ENCODE measurements around the gene KREMEN1.

DNA sequence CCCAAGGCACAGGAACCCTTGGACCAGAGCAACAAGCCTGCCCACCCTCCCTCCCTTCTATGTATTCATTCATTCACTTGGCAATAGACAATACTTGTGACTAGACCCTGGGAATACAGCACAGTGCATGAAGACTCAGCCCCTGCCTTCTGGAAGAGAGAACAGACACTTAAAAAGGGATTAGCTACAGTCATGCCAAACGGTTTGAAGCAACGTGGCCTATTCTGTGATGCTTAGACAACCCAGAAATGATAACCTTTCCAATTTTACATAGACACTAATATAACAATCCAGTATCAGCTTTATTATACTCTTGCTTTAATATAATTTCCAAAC lies 52.6 kb downstream of the KREMEN1 start:
- no peak for TF ChIP-seq BHLHE40 (IDR thresholded peaks at IDR 0.05; ENCODE audit: low read depth, low read length)
- TF ChIP-seq, protein P1, sequence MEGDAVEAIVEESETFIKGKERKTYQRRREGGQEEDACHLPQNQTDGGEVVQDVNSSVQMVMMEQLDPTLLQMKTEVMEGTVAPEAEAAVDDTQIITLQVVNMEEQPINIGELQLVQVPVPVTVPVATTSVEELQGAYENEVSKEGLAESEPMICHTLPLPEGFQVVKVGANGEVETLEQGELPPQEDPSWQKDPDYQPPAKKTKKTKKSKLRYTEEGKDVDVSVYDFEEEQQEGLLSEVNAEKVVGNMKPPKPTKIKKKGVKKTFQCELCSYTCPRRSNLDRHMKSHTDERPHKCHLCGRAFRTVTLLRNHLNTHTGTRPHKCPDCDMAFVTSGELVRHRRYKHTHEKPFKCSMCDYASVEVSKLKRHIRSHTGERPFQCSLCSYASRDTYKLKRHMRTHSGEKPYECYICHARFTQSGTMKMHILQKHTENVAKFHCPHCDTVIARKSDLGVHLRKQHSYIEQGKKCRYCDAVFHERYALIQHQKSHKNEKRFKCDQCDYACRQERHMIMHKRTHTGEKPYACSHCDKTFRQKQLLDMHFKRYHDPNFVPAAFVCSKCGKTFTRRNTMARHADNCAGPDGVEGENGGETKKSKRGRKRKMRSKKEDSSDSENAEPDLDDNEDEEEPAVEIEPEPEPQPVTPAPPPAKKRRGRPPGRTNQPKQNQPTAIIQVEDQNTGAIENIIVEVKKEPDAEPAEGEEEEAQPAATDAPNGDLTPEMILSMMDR (conservative IDR thresholded peaks at IDR 0.05; ENCODE audit: low read depth, low read length), result no peak
- TF ChIP-seq CHD1 (IDR thresholded peaks at IDR 0.05; ENCODE audit: low read depth, low read length), result no peak
- no peak for TF ChIP-seq POLR2A (IDR thresholded peaks at IDR 0.05; ENCODE audit: low read depth, low read length)
- TF ChIP-seq SMC3 (IDR thresholded peaks at IDR 0.05; ENCODE audit: low read depth, low read length), result no peak
